ENCODE results near the gene SPEN.
"Not testable (repeated sequence)": the region's sequence is repeated elsewhere in the genome, so short reads cannot be mapped to it uniquely, and the experiment has no call there.

SPEN gene

DNA sequence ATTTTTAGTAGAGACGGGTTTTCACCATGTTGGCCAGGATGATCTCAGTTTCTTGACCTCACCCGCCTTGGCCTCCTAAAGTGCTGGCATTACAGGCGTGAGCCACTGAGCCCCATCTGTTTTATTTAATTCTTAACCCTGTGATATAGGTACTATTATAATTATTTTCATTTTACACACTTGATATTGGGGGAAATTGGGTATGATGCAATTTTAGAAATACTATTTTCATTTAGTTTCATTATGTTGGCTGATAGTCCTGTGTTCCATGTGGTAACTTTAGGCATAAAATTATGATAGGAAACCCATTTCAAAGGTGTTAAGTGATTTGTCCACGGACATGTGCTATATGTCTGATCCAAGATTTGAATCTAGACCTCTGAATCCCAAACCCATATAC lies 61.1 kb downstream of the SPEN start:
- DNase-seq = no peak

DNA sequence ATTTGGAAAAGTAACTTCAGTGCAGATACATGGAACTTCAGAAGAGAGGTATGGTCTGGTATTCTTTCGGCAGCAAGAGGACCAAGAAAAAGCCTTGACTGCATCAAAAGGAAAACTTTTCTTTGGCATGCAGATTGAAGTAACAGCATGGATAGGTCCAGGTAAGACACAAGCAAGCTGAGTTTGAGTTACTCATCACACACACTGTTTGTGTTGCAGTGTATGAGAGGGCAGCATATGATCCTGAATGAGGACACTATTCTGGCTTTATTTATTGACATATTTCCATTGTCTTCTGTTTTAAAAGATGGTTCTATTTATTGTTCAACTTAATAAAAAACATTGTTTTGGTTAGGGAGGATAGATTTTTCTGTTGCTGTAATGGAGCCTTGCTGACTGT lies 63.6 kb downstream of the SPEN start:
- no peak for DNase-seq

DNA sequence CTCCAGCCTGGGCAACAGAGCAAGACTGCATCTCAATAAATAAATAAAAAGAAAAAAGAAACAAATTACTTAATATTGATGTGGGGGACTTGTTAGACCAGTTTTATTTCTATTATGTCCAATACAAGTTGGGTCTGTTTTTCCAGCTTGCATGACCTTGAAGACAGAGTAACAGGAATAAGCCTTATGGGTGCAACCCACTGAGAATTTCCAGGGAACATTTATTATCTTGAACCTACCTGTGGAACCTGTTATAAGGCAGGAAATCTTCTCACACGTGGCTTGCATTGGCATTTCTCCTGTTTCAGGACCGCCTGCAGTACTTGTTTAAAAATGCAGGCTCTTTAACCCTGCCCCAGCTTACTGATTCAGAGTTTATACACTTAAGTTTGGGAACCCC lies 64.4 kb downstream of the SPEN start:
- DNase-seq = no peak

DNA sequence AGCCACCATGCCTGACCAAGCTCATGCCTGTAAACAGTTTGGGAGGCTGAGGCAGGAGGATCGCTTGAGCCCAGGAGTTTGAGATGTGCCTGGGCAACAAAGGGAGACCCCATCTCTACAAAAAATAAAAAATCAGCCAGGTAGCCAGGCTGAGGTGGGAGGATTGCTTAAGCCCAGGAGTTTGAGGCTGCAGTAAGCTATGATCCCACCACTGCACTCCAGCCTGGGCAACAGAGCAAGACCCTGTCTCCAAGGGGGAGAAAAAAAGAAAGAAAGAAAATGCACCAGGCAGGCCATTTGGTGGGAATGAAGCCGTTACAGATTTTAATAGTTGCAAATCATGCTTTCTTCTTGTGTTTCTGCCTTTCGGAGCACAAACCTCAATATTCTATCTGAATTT lies 66.1 kb downstream of the SPEN start:
- DNase-seq = not testable (repeated sequence)

DNA sequence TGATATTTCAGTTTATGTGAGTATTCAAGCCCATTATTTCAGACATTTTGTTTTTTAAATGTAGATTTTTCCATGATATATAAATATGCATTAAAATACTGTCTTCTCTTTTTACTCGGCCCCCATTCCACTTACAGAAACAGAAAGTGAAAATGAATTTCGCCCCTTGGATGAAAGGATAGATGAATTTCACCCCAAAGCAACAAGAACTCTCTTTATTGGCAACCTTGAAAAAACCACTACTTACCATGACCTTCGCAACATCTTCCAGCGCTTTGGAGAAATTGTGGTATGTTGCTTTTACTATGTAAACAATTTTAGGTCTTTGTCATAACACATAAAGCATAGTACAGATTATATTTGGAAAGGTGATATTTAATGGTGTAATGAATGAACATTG lies 68.5 kb downstream of the SPEN start:
- no peak for DNase-seq

DNA sequence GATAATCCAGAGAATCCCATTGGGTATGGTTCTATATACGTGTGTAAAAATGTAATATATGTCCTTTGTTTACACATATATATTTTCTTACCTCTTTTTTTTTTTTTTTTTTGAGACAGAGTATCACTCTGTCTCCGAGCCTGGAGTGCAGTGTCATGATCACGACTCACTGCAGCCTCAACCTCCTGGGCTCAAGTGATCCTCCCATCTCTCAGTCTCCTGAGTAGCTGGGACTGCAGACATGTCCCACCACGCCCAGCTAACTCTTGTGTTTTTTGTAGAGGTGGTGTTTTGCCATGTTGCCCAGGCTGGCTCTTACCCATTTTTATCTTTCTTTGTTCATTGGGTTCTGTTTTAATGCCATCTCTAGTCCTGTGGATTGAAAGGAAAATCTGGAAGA lies 68.9 kb downstream of the SPEN start:
- no peak for DNase-seq

DNA sequence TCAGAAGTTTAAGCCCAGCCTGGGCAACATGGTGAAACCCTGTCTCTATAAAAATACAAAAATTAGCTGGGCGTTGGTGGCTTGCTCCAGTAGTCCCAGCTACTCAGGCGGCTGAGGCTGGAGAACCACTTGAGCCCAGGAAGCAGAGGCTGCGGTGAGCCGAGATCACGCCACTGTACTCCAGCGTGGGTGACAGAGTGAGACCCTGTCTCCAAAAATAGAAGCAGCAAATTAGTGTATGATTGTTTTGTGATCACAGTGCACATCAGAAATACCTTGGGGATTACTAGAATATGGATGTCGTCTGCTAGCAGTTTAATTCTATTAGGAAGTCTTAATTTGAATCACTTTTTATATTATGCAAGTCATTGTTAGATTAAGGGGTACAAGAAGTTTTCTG lies 69.4 kb downstream of the SPEN start:
- no peak for DNase-seq

DNA sequence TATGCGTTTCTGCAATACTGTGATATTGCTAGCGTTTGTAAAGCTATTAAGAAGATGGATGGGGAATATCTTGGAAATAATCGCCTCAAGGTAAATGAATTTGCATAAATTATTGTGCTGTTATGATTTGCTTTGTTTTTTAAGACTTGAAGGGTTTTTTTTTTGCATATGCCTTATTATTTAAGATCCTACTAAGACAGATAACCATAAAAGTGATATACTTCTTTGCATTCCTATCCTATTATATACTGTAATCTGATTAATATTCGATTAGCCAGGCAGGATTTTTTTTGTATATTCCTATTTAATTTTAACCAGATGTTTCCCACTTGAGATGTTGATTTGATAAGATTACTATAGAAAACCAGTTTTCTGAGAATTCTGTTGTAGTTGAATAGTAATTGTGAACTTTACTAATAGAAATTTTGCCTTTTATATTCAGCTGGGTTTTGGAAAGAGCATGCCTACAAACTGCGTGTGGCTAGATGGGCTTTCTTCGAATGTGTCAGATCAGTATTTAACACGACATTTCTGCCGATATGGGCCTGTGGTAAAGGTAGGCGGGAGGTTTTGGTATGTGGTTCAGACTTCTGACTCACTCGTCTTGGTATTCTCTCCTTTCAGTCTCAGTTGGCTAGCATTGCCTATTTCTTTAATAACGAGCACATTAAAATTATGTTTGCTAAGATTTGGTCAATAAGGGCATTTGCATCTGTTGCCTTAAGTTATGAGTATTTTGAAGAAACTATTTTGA lies 71.6 kb downstream of the SPEN start:
- DNase-seq = no peak

DNA sequence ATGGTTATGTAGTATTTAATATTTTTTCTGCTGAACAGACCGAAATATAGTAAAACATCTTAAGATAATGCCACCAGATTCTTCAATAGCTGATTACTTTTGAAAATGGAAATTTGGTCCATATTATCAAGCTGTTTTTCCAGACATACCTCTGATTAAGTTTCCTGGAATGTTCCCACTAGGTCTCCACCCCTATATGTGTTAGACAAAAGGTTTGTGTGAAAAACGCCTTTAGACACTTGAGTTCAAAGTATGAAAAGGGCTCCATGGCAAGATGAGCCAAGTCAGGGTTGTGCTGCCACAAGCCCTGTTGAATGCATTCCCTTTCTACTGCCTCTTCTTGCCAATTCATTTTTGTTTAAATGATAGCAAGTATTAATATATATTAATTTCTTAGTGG lies 75.7 kb downstream of the SPEN start:
- DNase-seq = peak in 1 of 2 experiments; percentile 43

DNA sequence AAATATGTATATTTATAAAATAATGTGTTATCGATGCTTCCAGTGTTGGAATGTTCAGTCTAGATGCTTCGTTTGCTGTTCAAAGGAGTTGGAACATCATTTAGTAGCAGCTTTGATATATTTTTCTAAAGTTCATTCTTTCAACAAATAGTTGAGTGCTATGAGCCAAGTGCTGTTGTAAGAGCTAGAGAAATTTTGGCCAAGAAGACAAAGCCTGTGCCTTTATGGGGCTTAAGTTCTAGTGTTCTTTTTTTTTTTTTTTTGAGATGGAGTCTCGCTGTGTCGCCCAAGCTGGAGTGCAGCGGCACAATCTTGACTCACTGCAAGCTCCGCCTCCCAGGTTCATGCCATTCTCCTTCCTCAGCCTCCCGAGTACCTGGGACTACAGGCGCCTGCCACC lies 78.9 kb downstream of the SPEN start:
- not testable (repeated sequence) for DNase-seq

DNA sequence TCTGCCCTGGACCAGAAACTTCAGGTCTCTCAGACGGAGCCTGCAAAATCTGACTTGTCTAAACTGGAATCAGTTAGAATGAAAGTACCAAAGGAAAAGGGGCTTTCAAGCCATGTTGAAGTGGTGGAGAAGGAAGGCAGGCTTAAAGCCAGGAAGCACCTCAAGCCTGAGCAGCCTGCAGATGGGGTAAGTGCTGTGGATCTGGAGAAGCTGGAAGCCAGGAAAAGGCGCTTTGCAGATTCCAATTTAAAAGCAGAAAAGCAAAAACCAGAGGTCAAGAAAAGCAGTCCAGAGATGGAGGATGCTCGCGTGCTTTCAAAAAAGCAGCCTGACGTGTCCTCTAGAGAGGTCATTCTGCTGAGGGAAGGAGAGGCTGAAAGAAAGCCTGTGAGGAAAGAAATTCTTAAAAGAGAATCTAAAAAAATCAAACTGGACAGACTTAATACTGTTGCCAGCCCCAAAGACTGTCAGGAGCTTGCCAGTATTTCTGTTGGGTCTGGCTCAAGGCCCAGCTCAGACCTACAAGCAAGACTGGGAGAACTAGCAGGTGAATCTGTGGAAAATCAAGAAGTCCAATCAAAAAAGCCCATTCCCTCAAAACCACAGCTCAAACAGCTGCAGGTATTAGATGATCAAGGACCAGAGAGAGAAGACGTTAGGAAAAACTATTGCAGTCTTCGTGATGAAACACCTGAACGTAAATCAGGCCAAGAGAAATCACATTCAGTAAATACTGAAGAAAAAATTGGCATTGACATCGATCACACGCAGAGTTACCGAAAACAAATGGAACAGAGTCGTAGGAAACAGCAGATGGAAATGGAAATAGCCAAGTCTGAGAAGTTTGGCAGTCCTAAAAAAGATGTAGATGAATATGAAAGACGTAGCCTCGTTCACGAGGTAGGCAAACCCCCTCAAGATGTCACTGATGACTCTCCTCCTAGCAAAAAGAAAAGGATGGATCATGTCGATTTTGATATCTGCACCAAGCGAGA lies 81.8 kb downstream of the SPEN start:
- no peak for DNase-seq

DNA sequence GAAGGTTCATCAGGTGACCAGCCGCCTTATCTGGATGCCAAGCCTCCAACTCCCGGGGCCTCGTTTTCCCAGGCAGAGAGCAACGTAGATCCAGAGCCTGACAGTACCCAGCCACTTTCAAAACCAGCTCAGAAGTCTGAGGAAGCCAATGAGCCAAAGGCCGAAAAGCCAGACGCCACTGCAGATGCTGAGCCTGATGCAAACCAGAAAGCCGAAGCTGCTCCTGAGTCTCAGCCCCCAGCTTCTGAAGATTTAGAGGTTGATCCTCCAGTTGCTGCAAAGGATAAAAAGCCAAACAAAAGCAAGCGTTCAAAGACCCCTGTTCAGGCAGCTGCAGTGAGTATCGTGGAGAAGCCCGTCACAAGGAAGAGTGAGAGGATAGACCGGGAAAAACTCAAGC lies 83.9 kb downstream of the SPEN start:
- DNase-seq = no peak

DNA sequence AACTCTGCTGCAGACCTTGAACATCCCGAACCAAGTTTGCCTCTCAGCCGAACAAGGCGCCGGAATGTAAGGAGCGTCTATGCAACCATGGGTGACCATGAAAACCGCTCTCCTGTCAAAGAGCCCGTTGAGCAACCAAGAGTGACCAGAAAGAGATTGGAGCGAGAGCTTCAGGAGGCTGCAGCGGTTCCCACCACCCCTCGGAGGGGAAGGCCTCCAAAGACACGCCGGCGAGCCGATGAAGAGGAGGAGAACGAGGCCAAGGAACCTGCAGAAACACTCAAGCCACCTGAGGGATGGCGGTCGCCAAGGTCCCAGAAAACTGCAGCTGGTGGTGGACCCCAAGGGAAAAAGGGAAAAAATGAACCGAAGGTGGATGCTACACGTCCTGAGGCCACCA lies 84.4 kb downstream of the SPEN start:
- no peak for DNase-seq

DNA sequence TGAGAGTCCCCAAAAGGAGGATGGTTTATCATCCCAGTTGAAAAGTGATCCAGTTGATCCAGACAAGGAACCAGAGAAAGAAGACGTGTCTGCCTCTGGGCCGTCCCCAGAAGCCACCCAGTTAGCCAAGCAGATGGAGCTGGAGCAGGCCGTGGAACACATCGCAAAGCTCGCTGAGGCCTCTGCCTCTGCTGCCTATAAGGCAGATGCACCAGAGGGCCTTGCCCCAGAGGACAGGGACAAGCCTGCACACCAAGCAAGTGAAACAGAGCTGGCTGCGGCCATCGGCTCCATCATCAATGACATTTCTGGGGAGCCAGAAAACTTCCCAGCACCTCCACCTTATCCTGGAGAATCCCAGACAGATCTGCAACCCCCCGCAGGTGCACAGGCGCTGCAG lies 85.1 kb downstream of the SPEN start:
- no peak for DNase-seq

DNA sequence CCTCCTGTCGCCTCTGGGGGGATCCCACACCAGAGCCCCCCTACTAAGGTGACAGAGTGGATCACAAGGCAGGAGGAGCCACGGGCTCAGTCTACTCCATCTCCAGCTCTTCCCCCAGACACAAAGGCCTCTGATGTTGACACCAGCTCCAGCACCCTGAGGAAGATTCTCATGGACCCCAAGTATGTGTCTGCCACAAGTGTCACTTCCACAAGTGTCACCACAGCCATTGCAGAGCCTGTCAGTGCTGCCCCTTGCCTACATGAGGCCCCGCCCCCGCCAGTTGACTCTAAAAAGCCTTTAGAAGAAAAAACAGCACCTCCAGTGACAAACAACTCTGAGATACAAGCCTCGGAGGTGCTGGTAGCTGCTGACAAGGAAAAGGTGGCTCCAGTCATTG lies 86.2 kb downstream of the SPEN start:
- no peak for DNase-seq

DNA sequence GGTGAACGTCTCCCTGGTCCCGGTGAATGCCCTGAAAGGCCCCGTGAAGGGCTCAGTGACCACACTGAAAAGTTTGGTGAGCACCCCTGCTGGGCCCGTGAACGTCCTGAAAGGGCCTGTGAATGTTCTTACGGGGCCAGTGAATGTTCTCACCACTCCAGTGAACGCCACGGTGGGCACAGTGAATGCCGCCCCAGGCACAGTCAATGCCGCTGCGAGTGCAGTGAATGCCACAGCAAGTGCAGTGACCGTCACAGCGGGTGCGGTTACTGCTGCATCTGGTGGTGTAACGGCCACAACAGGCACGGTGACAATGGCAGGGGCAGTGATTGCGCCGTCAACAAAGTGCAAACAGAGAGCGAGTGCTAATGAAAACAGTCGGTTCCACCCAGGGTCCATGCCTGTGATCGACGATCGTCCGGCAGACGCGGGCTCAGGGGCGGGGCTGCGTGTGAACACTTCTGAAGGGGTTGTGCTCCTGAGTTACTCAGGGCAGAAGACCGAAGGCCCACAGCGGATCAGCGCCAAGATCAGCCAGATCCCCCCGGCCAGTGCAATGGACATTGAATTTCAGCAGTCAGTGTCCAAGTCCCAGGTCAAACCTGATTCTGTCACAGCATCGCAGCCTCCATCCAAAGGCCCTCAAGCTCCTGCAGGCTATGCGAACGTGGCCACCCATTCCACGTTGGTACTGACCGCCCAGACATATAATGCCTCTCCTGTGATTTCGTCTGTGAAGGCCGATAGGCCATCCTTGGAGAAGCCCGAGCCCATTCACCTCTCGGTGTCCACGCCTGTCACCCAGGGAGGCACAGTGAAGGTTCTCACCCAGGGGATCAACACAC lies 86.9 kb downstream of the SPEN start:
- DNase-seq = no peak

DNA sequence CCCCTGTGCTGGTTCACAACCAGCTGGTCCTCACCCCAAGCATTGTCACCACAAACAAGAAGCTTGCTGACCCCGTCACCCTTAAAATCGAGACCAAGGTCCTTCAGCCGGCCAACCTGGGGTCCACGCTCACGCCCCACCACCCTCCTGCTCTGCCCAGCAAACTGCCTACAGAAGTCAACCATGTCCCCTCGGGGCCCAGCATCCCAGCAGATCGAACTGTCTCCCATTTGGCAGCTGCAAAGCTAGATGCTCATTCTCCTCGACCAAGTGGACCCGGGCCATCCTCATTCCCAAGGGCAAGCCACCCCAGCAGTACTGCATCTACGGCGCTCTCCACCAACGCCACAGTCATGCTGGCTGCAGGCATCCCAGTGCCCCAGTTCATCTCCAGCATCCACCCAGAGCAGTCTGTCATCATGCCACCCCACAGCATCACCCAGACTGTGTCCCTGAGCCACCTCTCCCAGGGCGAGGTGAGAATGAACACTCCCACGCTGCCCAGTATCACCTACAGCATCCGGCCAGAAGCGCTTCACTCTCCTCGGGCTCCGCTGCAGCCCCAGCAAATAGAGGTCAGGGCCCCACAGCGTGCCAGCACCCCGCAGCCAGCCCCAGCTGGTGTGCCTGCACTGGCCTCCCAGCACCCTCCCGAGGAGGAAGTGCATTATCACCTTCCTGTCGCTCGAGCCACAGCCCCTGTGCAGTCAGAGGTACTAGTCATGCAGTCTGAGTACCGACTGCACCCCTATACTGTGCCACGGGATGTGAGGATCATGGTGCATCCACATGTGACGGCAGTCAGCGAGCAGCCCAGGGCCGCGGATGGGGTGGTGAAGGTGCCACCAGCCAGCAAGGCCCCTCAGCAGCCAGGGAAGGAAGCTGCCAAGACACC lies 87.8 kb downstream of the SPEN start:
- DNase-seq = no peak

DNA sequence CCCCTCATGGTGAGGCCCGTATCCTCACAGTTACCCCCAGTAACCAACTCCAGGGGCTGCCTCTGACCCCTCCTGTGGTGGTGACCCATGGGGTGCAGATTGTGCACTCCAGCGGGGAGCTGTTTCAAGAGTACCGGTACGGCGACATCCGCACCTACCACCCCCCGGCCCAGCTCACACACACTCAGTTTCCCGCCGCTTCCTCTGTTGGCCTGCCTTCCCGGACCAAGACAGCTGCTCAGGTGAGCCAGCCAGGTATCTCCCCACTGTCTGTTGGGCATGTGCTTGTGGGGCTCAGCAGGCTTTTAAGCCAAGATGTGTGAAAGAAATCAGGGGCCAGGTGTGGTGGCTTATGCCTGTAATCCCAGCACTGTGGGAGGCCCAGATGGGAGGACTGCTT lies 88.5 kb downstream of the SPEN start:
- no peak for DNase-seq

DNA sequence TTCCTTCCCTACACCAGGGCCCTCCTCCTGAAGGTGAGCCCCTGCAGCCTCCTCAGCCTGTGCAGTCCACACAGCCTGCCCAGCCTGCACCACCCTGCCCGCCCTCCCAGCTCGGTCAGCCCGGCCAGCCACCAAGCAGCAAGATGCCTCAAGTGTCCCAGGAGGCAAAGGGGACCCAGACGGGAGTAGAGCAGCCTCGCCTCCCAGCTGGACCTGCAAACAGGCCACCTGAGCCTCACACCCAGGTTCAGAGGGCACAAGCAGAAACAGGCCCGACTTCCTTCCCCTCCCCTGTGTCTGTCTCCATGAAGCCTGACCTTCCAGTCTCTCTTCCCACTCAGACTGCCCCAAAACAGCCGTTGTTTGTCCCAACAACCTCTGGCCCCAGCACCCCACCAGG lies 89.6 kb downstream of the SPEN start:
- no peak for DNase-seq

DNA sequence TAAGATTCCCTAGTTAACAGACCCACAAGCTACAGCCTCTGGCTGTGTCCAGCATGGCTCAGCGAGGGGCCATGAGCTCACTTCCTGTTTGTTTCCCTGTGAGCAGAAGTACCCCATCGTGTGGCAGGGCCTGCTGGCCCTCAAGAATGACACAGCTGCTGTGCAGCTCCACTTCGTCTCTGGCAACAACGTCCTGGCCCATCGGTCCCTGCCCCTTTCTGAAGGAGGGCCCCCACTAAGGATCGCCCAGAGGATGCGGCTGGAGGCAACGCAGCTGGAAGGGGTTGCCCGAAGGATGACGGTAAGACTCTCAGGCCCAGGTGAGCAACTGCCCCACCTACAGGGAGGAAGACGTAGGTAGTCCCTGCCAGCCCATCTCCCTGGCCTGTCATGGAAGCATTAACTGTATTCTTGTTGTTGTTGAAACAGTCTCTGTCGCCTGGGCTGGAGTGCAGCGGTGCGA lies 90.2 kb downstream of the SPEN start:
- peak in 1 of 2 experiments; percentile 21 for DNase-seq

DNA sequence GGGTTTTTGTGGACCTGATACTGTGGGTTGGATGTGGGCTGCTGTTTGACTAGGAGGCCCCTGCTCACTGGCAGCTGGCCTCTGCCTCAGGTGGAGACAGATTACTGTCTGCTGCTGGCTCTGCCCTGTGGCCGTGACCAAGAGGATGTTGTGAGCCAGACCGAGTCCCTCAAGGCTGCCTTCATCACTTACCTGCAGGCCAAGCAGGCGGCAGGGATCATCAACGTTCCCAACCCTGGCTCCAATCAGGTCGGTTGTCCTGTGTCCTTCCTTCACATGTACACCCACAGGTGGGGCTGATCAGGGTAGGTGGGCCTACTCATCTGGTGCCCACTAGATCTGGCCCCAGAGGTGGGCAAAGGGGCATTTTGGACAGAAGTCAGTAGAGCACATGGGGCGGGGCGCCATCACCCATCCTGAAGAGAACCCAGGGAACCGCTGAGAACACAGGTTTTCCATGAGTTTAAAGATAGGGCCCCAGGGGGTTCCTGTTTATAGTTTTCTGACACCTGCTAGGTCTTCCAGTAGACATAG lies 91.2 kb downstream of the SPEN start:
- DNase-seq = no peak
